ENCODE data around the gene ATG4A. TPM values are rescaled to one million over a fixed set of nuclear protein-coding genes. Genes with fewer than 3 reads are reported as not detected.

The ATG4A gene
- total and polyA plus RNA-seq, 9 of the 15 experiments (the other 6 are each of a cell fraction or from before 2014, with no cell fraction given), result 7.3 to 24.5 (median 16.6) TPM

DNA sequence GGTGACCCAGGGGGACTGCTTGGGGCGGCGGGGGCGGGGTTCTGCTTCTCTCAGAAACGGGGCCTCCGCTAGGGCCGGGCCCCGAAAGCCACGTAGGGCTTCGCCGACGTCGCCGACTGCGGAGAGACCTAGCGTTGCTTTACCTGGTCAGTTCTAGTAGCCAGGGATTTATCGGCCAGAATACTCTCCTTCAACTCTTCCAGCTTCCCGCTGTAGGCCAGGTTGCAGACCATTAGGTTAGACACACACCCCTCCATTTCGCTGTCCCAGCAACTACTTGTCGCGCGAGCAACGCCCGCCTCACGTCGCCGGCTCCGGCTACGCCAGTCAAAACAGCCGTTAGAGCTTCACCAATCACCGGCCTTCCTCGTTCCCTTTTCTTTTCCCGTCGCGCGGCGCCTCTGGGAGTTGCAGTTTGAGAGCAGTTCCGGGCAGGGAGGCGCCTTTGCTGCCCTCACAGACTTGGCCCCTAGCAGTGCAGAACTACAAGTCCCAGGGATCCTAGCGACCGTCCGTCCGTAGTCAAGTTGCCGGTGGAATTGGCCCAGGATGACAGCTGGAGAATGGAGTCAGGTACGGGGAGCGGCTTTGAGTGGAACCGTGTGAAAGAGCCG lies at the start of gene ATG4A, which contains the start of gene PSMD10 (continued):
- TF ChIP-seq NR2C2 (CRISPR knock-in tag; IDR thresholded peaks at IDR 0.05) (no peak), NR2C2 (tag; IDR thresholded peaks at IDR 0.05) (peak; percentile 91), RB1 (IDR thresholded peaks at IDR 0.05; ENCODE audit: low read depth) (0 out of 2 replicates have a peak, but pooled peaks have one; percentile 22), FOXA1 (IDR thresholded peaks at IDR 0.05; ENCODE audit: borderline replicate concordance) (no peak), MBD2 (IDR thresholded peaks at IDR 0.05; ENCODE audit: borderline replicate concordance, low read depth) (peak; percentile 93), SPI1 (IDR thresholded peaks at IDR 0.05; ENCODE audit: borderline replicate concordance, low read depth, low read length) (peak; percentile 29; the same call in 1 of the 2 replicates), ZC3H8 (IDR thresholded peaks at IDR 0.05) (no peak), TAF1 (IDR thresholded peaks at IDR 0.05; ENCODE audit: control insufficient read depth, extremely low read depth, insufficient read depth, low read length, severe bottlenecking) (peak; percentile 37), BRD9 (IDR thresholded peaks at IDR 0.05; ENCODE audit: low read depth, partially characterized antibody) (no peak), ZNF77 (CRISPR knock-in tag; IDR thresholded peaks at IDR 0.05) (no peak), GABPB2 (CRISPR knock-in tag; conservative IDR thresholded peaks at IDR 0.05) (no peak), PHF21A (IDR thresholded peaks at IDR 0.05; ENCODE audit: borderline replicate concordance, low read depth) (no peak), ZNF766 (CRISPR knock-in tag; conservative IDR thresholded peaks at IDR 0.05) (0 out of 2 replicates have a peak, but pooled peaks have one; percentile 20), RBM22 (IDR thresholded peaks at IDR 0.05; ENCODE audit: low read depth, low read length, poor library complexity, severe bottlenecking) (no peak), ZNF79 (CRISPR knock-in tag; IDR thresholded peaks at IDR 0.05; ENCODE audit: low read depth) (no peak), POLR2AphosphoS5 (IDR thresholded peaks at IDR 0.05; ENCODE audit: control insufficient read depth, insufficient read depth, low read depth, low read length) (0 out of 2 replicates have a peak, but pooled peaks have one; percentile 37), HDAC1 (IDR thresholded peaks at IDR 0.05) (peak in 1 of 2 experiments; percentile 63; a peak in 2 of 4 replicates), ZNF24 (IDR thresholded peaks at IDR 0.05) (no peak)
- TF ChIP-seq, protein P1, sequence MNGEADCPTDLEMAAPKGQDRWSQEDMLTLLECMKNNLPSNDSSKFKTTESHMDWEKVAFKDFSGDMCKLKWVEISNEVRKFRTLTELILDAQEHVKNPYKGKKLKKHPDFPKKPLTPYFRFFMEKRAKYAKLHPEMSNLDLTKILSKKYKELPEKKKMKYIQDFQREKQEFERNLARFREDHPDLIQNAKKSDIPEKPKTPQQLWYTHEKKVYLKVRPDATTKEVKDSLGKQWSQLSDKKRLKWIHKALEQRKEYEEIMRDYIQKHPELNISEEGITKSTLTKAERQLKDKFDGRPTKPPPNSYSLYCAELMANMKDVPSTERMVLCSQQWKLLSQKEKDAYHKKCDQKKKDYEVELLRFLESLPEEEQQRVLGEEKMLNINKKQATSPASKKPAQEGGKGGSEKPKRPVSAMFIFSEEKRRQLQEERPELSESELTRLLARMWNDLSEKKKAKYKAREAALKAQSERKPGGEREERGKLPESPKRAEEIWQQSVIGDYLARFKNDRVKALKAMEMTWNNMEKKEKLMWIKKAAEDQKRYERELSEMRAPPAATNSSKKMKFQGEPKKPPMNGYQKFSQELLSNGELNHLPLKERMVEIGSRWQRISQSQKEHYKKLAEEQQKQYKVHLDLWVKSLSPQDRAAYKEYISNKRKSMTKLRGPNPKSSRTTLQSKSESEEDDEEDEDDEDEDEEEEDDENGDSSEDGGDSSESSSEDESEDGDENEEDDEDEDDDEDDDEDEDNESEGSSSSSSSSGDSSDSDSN (IDR thresholded peaks at IDR 0.05; ENCODE audit: borderline replicate concordance in 1 of 2, low read depth in 2 of 2, low read length in 2 of 2), result 0 out of 4 replicates have a peak, but pooled peaks of 1 of the 2 experiments have one; percentile 17
- TF ChIP-seq, protein P2, sequence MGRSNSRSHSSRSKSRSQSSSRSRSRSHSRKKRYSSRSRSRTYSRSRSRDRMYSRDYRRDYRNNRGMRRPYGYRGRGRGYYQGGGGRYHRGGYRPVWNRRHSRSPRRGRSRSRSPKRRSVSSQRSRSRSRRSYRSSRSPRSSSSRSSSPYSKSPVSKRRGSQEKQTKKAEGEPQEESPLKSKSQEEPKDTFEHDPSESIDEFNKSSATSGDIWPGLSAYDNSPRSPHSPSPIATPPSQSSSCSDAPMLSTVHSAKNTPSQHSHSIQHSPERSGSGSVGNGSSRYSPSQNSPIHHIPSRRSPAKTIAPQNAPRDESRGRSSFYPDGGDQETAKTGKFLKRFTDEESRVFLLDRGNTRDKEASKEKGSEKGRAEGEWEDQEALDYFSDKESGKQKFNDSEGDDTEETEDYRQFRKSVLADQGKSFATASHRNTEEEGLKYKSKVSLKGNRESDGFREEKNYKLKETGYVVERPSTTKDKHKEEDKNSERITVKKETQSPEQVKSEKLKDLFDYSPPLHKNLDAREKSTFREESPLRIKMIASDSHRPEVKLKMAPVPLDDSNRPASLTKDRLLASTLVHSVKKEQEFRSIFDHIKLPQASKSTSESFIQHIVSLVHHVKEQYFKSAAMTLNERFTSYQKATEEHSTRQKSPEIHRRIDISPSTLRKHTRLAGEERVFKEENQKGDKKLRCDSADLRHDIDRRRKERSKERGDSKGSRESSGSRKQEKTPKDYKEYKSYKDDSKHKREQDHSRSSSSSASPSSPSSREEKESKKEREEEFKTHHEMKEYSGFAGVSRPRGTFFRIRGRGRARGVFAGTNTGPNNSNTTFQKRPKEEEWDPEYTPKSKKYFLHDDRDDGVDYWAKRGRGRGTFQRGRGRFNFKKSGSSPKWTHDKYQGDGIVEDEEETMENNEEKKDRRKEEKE (IDR thresholded peaks at IDR 0.05; ENCODE audit: borderline replicate concordance in 1 of 2, control insufficient read depth in 1 of 2, low read depth in 2 of 2, low read length in 1 of 2), result no peak
- TF ChIP-seq, protein P3, sequence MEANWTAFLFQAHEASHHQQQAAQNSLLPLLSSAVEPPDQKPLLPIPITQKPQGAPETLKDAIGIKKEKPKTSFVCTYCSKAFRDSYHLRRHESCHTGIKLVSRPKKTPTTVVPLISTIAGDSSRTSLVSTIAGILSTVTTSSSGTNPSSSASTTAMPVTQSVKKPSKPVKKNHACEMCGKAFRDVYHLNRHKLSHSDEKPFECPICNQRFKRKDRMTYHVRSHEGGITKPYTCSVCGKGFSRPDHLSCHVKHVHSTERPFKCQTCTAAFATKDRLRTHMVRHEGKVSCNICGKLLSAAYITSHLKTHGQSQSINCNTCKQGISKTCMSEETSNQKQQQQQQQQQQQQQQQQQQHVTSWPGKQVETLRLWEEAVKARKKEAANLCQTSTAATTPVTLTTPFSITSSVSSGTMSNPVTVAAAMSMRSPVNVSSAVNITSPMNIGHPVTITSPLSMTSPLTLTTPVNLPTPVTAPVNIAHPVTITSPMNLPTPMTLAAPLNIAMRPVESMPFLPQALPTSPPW (CRISPR knock-in tag; IDR thresholded peaks at IDR 0.05), result peak; percentile 71

Measured in K562 (cell line).